Coronary artery (tissue), 2 donors: Measurements from ENCODE around the gene TUBB1.
A peak's percentile ranks its signal among the peaks of the same experiment; 100 is the strongest.

Experiments
- DNase-seq: peaks from one replicate; pipeline ENCODE4 v3.0.0-alpha.2; 2017; ENCODE audit warnings: low spot score
- H3K27ac ChIP-seq, 2 donors: fragments of 200-600 bp; sonication (generic); one replicate each; pipeline ENCODE4 v1.5.1; 2016 to 2019
- H3K4me3 ChIP-seq: fragments of 200-600 bp; sonication (generic); 2 replicates; pipeline ENCODE4 v1.5.1; 2016; ENCODE audit warnings: mild to moderate bottlenecking, moderate library complexity
- CTCF ChIP-seq: fragments of 200-600 bp; sonication (generic); IDR thresholded peaks from one replicate; pipeline ENCODE4 v1.5.1; 2019; ENCODE audit warnings: antibody characterized with exemption

The TUBB1 gene

GRCh38 chr20:58990651-58991445 lies 28.4 kb upstream of the TUBB1 start:
- TF ChIP-seq CTCF = no peak
- Histone ChIP-seq H3K27ac (no peak overlapping the region), H3K4me3 (no peak overlapping the region)
- peak; percentile 55 for DNase-seq

GRCh38 chr20:58991715-58992114 lies 27.5 kb upstream of the TUBB1 start:
- TF ChIP-seq CTCF = no peak
- Histone ChIP-seq H3K27ac (no peak overlapping the region), H3K4me3 (no peak overlapping the region)
- DNase-seq = peak; percentile 22

GRCh38 chr20:58992911-58993310 lies 26.3 kb upstream of the TUBB1 start:
- H3K4me3 ChIP-seq = no peak overlapping the region
- no peak overlapping the region for H3K27ac ChIP-seq
- TF ChIP-seq CTCF = no peak
- DNase-seq = no peak

- no peak overlapping the region for H3K4me3 ChIP-seq
- peak; percentile 67 for DNase-seq
- H3K27ac ChIP-seq = no peak overlapping the region
- TF ChIP-seq CTCF = no peak
Observed at GRCh38 chr20:58993332-58994248, 25.6 kb upstream of the TUBB1 start.

GRCh38 chr20:58994390-58995159 lies 24.7 kb upstream of the TUBB1 start:
- H3K4me3 ChIP-seq = no peak overlapping the region
- no peak for TF ChIP-seq CTCF
- DNase-seq = no peak
- H3K27ac ChIP-seq = no peak overlapping the region

GRCh38 chr20:58995461-58996225 lies 23.6 kb upstream of the TUBB1 start:
- DNase-seq = no peak
- TF ChIP-seq CTCF = no peak
- Histone ChIP-seq H3K27ac (no peak overlapping the region), H3K4me3 (no peak overlapping the region)
